PC-3 (cell line): Measurements from ENCODE around the gene MSI2. TPM values are rescaled to one million over a fixed set of nuclear protein-coding genes. Genes with fewer than 3 reads are reported as not detected.

ENCODE experiments used
- ATAC-seq: fragments of 200-7000 bp; cut with Tn5 transposase; 2 replicates; pipeline ENCODE4 v1.9.1; 2020; ENCODE audit warnings: mild to moderate bottlenecking, moderate library complexity
- BruUV-seq: library from RNA; stranded (reverse); fragments of 400-500 nt; replicated peaks from 2 replicates; lab custom pipeline; 2021; lab: Mats Ljungman, UMichigan
- CTCF ChIA-PET: fragments of 300-600 bp; sonication (Branson Sonifier 250); formaldehyde crosslinking; loops from one replicate; lab custom pipeline; 2022; ENCODE audit warnings: antibody characterized with exemption; lab: Charles Lee
- POLR2A ChIA-PET: fragments of 300-600 bp; sonication (Branson Sonifier 250); formaldehyde crosslinking; loops from one replicate; lab custom pipeline; 2022; ENCODE audit warnings: antibody characterized with exemption; ENCODE audit not compliant: unreplicated experiment; lab: Charles Lee
- DNase-seq: peaks from one replicate; pipeline ENCODE4 v3.0.0-alpha.2; 2015
- H2AFZ ChIP-seq: fragments of 300-600 bp; sonication (generic); 2 replicates; pipeline ENCODE4 v1.6.0; 2016; ENCODE audit warnings: antibody characterized with exemption, low read length
- H3F3A ChIP-seq: fragments of 300-600 bp; sonication (generic); one replicate; pipeline ENCODE4 v1.6.0; 2017; ENCODE audit warnings: antibody characterized with exemption, low read length, control low read depth, mild to moderate bottlenecking; ENCODE audit not compliant: unreplicated experiment
- H3K27ac ChIP-seq: fragments of 300-600 bp; sonication (generic); 2 replicates; pipeline ENCODE4 v1.5.1; 2016; ENCODE audit warnings: mild to moderate bottlenecking, low read length
- H3K27me3 ChIP-seq: fragments of 300-600 bp; sonication (generic); 2 replicates; pipeline ENCODE4 v1.6.1; 2016; ENCODE audit warnings: low read length, mixed read lengths
- H3K36me3 ChIP-seq: fragments of 300-600 bp; sonication (generic); 2 replicates; pipeline ENCODE4 v1.6.1; 2016; ENCODE audit warnings: low read depth, mixed run types, low read length, mixed read lengths
- H3K4me1 ChIP-seq: fragments of 300-600 bp; sonication (generic); 2 replicates; pipeline ENCODE4 v1.5.1; 2016; ENCODE audit warnings: low read length; ENCODE audit not compliant: insufficient read depth
- H3K4me2 ChIP-seq: fragments of 300-600 bp; sonication (generic); 2 replicates; pipeline ENCODE4 v1.6.0; 2016; ENCODE audit warnings: low read length
- H3K4me3 ChIP-seq: fragments of 300-600 bp; sonication (generic); 2 replicates; pipeline ENCODE4 v1.5.1; 2016; ENCODE audit warnings: mild to moderate bottlenecking, low read length, mixed read lengths
- H3K79me2 ChIP-seq: fragments of 300-600 bp; sonication (generic); 2 replicates; pipeline ENCODE4 v1.6.1; 2017; ENCODE audit warnings: low read length, mixed read lengths
- H3K9ac ChIP-seq: fragments of 300-600 bp; sonication (generic); 2 replicates; pipeline ENCODE4 v1.6.0; 2016; ENCODE audit warnings: mild to moderate bottlenecking, low read length
- H3K9me2 ChIP-seq: fragments of 300-600 bp; sonication (generic); replicated peaks from 2 replicates; pipeline ENCODE4 v1.6.1; 2016; ENCODE audit warnings: mixed run types, low read length, mixed read lengths
- H3K9me3 ChIP-seq: fragments of 300-600 bp; sonication (generic); 2 replicates; pipeline ENCODE4 v1.6.1; 2016; ENCODE audit warnings: low read length, mixed read lengths
- H4K20me1 ChIP-seq: fragments of 300-600 bp; sonication (generic); 2 replicates; pipeline ENCODE4 v1.6.1; 2016; ENCODE audit warnings: low read length, mixed read lengths
- CTCF ChIP-seq: fragments of 300-600 bp; sonication (generic); conservative IDR thresholded peaks from 2 replicates; pipeline ENCODE4 v1.5.1; 2017; ENCODE audit warnings: antibody characterized with exemption, low read depth, mild to moderate bottlenecking, low read length
- EZH2 ChIP-seq: fragments of 300-600 bp; sonication (generic); IDR thresholded peaks from one replicate; pipeline ENCODE4 v1.6.1; 2017; ENCODE audit warnings: antibody characterized with exemption, mild to moderate bottlenecking, low read length; ENCODE audit not compliant: unreplicated experiment
- EZH2phosphoT487 ChIP-seq: fragments of 300-600 bp; sonication (generic); IDR thresholded peaks from 2 replicates; pipeline ENCODE4 v1.6.1; 2018; ENCODE audit warnings: mild to moderate bottlenecking, antibody characterized with exemption, low read length, borderline replicate concordance
- intact Hi-C: fragments of 100-400 bp; cut with micrococcal nuclease; formaldehyde crosslinking; loops from 2 replicates; pipeline ENCODE4 v1.9.0; 2023
- total RNA-seq: library from RNA; depleted of rRNA; stranded (reverse); fragments of >200 nt; gene quantifications from 2 replicates; pipeline ENCODE4 v1.2.3, GENCODE V29; 2014

MSI2 gene
- total RNA-seq, 1 experiment from 2014 or later = 54.7 TPM

DNA sequence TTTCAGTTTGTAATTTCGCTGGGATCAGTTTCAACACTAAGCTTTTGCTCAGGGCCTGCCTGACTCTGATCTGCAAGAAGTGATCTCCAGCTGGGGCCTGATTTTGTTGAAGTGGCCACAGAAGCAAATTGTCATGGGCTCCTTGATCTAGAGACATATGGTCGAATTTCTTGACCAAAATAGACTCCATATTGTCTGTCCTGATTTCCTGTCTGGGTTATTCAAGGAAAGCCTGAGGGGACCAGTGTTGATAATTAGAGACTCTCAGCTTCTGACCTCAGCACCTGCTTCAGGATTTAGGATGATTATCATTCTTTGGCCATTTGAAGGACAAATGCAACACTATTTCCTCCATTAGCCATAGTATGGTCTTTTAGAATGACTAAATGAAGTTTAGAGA, 48.9 kb upstream of the MSI2 start:
- Histone ChIP-seq H4K20me1 (no peaks in the 10 kb centered on the region), H3K4me1 (peaks cover 31% of the 10 kb centered on the region), H3K4me3 (no peak overlapping the region), H3K79me2 (no peaks in the 10 kb centered on the region), H3F3A (peaks cover 11% of the 10 kb centered on the region), H3K9me2 (no peaks in the 10 kb centered on the region), H3K9ac (no peak overlapping the region), H2AFZ (no peak overlapping the region), H3K27me3 (no peaks in the 10 kb centered on the region), H3K27ac (no peak overlapping the region), H3K9me3 (no peaks in the 10 kb centered on the region), H3K36me3 (no peaks in the 10 kb centered on the region), H3K4me2 (no peak overlapping the region)
- no peak for ATAC-seq
- DNase-seq = no peak
- no peak for TF ChIP-seq EZH2phosphoT487
- TF ChIP-seq CTCF = no peak
- no peak for TF ChIP-seq EZH2
- BruUV-seq = no TSS peak
- ChIA-PET CTCF (no interaction called here), POLR2A (no interaction called here)
- intact Hi-C loops = no loop called here

- Histone ChIP-seq H3K27ac (peak overlapping the region; percentile 88), H3K27me3 (no peaks in the 10 kb centered on the region), H3F3A (peaks cover 11% of the 10 kb centered on the region), H3K36me3 (no peaks in the 10 kb centered on the region), H3K4me3 (no peak overlapping the region), H3K9me2 (no peaks in the 10 kb centered on the region), H2AFZ (no peak overlapping the region), H3K9me3 (no peaks in the 10 kb centered on the region), H3K4me2 (peak overlapping the region; percentile 70), H3K9ac (peak overlapping the region; percentile 46; the same call in 1 of the 2 replicates), H3K79me2 (no peaks in the 10 kb centered on the region), H4K20me1 (no peaks in the 10 kb centered on the region), H3K4me1 (peaks cover 40% of the 10 kb centered on the region)
- ChIA-PET POLR2A (no interaction called here), CTCF (no interaction called here)
- DNase-seq = peak; percentile 93
- peak; percentile 70 for ATAC-seq
- BruUV-seq = no TSS peak
- intact Hi-C loops = loop anchor here (2.0 to 5.0 kb wide), 2 partner anchors 47 to 78 kb away; partner anchors contain the start of gene MSI2
- TF ChIP-seq EZH2 (no peak), CTCF (no peak), EZH2phosphoT487 (no peak)
Observed at GRCh38 chr17:57210224-57210553, 46.1 kb upstream of the MSI2 start.

DNA sequence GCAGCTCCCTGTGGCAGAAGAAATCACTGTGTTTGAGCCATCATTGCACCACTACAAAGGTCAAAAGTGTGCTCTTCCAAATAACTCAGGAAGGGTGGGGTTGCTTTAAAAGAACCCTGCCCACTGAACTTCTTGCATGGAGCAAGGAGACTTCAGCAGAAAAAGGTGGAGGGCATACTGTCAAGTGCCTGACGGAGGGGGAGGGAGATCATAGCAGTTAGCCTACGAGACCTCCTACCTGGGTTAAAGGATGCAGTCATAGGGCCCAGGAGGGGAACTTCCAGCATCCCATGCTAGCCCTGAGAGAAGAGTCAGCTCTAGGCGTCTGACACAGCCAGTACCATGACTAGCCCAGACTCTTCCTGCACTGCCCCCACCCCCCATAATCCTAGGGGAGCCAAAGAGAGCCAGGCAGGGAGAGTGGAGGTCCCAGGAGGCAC, 45.3 kb upstream of the MSI2 start:
- peak overlapping the region; percentile 70 for H3K4me2 ChIP-seq
- CTCF ChIA-PET = interaction anchor here (0.6 kb wide), 1 partner anchor 363 kb away, joined by 3 read pairs; no protein-coding TSS in a partner anchor

More for the DNA sequence above, 45.3 kb upstream of the MSI2 start:
- H3K27ac ChIP-seq = peak overlapping the region; percentile 88
- TSS peak; percentile 26 for BruUV-seq
- no peaks in the 10 kb centered on the region for H3K27me3 ChIP-seq
- H4K20me1 ChIP-seq = no peaks in the 10 kb centered on the region
- no peaks in the 10 kb centered on the region for H3K9me2 ChIP-seq
- H3K4me3 ChIP-seq = peak overlapping the region; percentile 10
- ATAC-seq (peak; percentile 34), DNase-seq (peak; percentile 51)
- H2AFZ ChIP-seq = peak overlapping the region; percentile 33; the same call in 1 of the 2 replicates
- no peaks in the 10 kb centered on the region for H3K36me3 ChIP-seq
- TF ChIP-seq EZH2 (no peak), CTCF (no peak), EZH2phosphoT487 (no peak)
- POLR2A ChIA-PET = interaction anchor here (0.5 to 0.6 kb wide), 2 partner anchors 46 to 586 kb away, joined by 3 to 8 read pairs; no protein-coding TSS in a partner anchor
- H3K79me2 ChIP-seq = no peaks in the 10 kb centered on the region
- peaks cover 11% of the 10 kb centered on the region for H3F3A ChIP-seq
- peaks cover 48% of the 10 kb centered on the region for H3K4me1 ChIP-seq
- intact Hi-C loops = loop anchor here (2.0 to 5.0 kb wide), 2 partner anchors 46 to 79 kb away; partner anchors contain the start of gene MSI2
- peak overlapping the region; percentile 46 for H3K9ac ChIP-seq
- H3K9me3 ChIP-seq = no peaks in the 10 kb centered on the region
